A549 (cell line): ENCODE results near the gene PAQR5.

ENCODE experiments used
- BHLHE40 ChIP-seq: IDR thresholded peaks from 2 replicates; pipeline ENCODE4 v1.6.1; 2012; ENCODE audit warnings: low read depth, low read length, inconsistent platforms
- FOSB ChIP-seq: fragments of 250-450 bp; sonication (Bioruptor Pico); IDR thresholded peaks from 2 replicates; pipeline ENCODE4 v1.5.0; 2020; ENCODE audit warnings: mild to moderate bottlenecking, moderate library complexity
- HOXA7 ChIP-seq: fragments of 250-450 bp; sonication (Bioruptor Pico); IDR thresholded peaks from 2 replicates; pipeline ENCODE4 v1.5.0; 2020; ENCODE audit warnings: mild to moderate bottlenecking, moderate library complexity
- POLR2A ChIP-seq: IDR thresholded peaks from 2 replicates; pipeline ENCODE4 v1.6.1; 2012; ENCODE audit warnings: mild to moderate bottlenecking, low read length
- SMC3 ChIP-seq: fragments of >200 bp; sonication (Bioruptor Twin); formaldehyde crosslinking; IDR thresholded peaks from 3 replicates; pipeline ENCODE4 v1.6.1; 2018; ENCODE audit warnings: inconsistent platforms
- TF ChIP-seq, protein P1 (sequence below): fragments of >200 bp; sonication (Bioruptor Twin); formaldehyde crosslinking; IDR thresholded peaks from 3 replicates; pipeline ENCODE4 v1.5.1; 2016
- TF ChIP-seq, protein P2 (sequence below): fragments of 250-450 bp; sonication (Bioruptor Pico); IDR thresholded peaks from 2 replicates; pipeline ENCODE4 v1.5.0; 2020; ENCODE audit warnings: low read depth, mild to moderate bottlenecking, moderate library complexity
- TF ChIP-seq, protein P3 (sequence below): IDR thresholded peaks from 2 replicates; pipeline ENCODE4 v1.6.1; 2012
- TF ChIP-seq, protein P4 (sequence below): fragments of >200 bp; sonication (Bioruptor Twin); formaldehyde crosslinking; IDR thresholded peaks from 2 replicates; pipeline ENCODE4 v1.6.1; 2016
- TF ChIP-seq, protein P5 (sequence below): fragments of 200-600 bp; sonication (generic); IDR thresholded peaks from 2 replicates; pipeline ENCODE4 v1.6.1; 2016; ENCODE audit warnings: antibody characterized with exemption, mild to moderate bottlenecking, moderate library complexity

DNA sequence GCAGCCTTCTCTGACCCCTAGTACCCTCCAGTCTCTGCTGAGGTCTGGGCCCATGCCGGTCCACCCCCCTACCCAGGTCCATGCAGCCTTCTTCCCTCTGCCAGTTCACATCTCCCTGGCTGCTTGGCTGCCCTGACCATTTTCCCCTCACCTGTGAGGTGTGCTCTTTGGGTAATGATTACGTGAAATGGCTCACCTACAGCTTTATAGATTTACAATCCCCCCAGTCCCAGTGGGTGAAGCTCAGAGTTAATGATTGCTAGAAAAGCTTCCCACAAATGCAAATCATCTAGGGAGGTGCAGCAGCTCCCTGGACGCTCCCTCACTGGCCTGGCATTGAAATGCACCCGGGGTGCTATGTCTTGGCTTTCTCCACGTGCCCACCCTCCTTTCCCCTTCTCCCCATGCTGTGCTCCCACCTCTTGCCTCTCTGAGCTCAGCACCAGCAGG lies 18.7 kb downstream of the PAQR5 start:
- TF ChIP-seq, protein P1, sequence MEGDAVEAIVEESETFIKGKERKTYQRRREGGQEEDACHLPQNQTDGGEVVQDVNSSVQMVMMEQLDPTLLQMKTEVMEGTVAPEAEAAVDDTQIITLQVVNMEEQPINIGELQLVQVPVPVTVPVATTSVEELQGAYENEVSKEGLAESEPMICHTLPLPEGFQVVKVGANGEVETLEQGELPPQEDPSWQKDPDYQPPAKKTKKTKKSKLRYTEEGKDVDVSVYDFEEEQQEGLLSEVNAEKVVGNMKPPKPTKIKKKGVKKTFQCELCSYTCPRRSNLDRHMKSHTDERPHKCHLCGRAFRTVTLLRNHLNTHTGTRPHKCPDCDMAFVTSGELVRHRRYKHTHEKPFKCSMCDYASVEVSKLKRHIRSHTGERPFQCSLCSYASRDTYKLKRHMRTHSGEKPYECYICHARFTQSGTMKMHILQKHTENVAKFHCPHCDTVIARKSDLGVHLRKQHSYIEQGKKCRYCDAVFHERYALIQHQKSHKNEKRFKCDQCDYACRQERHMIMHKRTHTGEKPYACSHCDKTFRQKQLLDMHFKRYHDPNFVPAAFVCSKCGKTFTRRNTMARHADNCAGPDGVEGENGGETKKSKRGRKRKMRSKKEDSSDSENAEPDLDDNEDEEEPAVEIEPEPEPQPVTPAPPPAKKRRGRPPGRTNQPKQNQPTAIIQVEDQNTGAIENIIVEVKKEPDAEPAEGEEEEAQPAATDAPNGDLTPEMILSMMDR = no peak
- TF ChIP-seq, protein P2, sequence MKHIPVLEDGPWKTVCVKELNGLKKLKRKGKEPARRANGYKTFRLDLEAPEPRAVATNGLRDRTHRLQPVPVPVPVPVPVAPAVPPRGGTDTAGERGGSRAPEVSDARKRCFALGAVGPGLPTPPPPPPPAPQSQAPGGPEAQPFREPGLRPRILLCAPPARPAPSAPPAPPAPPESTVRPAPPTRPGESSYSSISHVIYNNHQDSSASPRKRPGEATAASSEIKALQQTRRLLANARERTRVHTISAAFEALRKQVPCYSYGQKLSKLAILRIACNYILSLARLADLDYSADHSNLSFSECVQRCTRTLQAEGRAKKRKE = no peak
- TF ChIP-seq, protein P3, sequence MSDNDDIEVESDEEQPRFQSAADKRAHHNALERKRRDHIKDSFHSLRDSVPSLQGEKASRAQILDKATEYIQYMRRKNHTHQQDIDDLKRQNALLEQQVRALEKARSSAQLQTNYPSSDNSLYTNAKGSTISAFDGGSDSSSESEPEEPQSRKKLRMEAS = no peak
- TF ChIP-seq, protein P4, sequence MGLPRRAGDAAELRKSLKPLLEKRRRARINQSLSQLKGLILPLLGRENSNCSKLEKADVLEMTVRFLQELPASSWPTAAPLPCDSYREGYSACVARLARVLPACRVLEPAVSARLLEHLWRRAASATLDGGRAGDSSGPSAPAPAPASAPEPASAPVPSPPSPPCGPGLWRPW = no peak
- no peak for TF ChIP-seq HOXA7 (CRISPR knock-in tag)
- TF ChIP-seq FOSB (CRISPR knock-in tag) = no peak
- TF ChIP-seq BHLHE40 = no peak
- TF ChIP-seq, protein P5, sequence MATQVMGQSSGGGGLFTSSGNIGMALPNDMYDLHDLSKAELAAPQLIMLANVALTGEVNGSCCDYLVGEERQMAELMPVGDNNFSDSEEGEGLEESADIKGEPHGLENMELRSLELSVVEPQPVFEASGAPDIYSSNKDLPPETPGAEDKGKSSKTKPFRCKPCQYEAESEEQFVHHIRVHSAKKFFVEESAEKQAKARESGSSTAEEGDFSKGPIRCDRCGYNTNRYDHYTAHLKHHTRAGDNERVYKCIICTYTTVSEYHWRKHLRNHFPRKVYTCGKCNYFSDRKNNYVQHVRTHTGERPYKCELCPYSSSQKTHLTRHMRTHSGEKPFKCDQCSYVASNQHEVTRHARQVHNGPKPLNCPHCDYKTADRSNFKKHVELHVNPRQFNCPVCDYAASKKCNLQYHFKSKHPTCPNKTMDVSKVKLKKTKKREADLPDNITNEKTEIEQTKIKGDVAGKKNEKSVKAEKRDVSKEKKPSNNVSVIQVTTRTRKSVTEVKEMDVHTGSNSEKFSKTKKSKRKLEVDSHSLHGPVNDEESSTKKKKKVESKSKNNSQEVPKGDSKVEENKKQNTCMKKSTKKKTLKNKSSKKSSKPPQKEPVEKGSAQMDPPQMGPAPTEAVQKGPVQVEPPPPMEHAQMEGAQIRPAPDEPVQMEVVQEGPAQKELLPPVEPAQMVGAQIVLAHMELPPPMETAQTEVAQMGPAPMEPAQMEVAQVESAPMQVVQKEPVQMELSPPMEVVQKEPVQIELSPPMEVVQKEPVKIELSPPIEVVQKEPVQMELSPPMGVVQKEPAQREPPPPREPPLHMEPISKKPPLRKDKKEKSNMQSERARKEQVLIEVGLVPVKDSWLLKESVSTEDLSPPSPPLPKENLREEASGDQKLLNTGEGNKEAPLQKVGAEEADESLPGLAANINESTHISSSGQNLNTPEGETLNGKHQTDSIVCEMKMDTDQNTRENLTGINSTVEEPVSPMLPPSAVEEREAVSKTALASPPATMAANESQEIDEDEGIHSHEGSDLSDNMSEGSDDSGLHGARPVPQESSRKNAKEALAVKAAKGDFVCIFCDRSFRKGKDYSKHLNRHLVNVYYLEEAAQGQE = no peak
- TF ChIP-seq POLR2A = no peak
- no peak for TF ChIP-seq SMC3
